Stimulated activated CD8-positive, alpha-beta memory T cell treated with anti-CD3 and anti-CD28 coated beads, Interleukin-7, amount 100 ng/mL, for 48 hours (primary cell): Measurements from ENCODE around the gene TCERG1.

ENCODE experiments used
- DNase-seq, 2 donors: peaks; one replicate each; pipeline ENCODE4 v3.0.0-alpha.2; 2020; ENCODE audit warnings: low read depth in 1 of 2; ENCODE audit errors: extremely low read depth in 1 of 2

TCERG1 gene

DNA sequence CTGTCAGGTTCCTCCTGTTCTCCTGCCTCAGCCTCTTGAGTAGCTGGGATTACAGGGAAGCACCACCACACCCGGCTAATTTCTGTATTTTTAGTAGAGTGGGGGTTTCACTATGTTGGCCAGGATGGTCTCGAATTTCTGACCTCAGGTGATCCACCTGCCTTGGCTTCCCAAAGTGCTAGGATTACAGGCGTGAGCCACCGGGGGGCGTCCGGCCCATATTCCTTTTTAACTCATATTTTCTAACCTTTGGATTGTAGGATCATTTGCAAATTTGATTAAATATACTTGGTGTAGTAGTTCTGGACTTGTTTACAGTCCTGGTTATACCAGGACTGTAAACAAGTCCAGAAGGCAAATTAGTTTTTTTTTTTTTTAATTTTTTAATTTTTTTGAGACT is 4.3 kb downstream of the TCERG1 start:
- no peak for DNase-seq

DNA sequence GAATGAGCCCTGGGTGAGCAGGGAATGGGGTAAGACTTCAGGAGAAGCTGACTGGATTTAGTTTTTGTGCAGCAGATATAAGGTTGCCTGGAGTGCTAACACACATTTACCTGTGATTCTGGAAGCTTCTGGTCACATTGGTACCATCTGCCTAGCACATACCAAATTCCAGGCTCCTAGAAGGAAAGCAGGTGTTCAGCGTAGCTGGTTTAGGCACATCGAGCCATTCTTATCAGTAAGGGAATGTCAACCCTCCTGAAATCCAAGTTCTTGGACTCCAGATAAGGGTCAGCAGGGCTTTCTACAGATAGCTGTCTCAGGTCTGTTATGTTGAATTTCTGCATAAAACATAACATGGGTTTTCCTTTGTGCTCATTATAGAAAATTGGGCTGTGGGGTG is 10.3 kb downstream of the TCERG1 start:
- no peak for DNase-seq

DNA sequence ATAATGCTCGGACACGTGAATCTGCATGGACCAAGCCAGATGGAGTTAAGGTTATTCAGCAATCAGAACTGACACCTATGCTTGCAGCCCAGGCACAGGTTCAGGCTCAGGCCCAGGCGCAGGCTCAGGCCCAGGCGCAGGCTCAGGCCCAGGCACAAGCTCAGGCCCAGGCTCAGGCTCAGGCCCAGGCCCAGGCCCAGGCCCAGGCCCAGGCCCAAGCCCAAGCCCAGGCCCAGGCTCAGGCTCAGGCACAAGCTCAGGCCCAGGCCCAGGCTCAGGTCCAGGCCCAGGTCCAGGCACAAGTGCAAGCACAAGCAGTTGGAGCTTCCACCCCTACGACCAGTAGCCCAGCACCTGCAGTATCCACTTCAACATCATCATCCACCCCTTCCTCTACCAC is 11.8 kb downstream of the TCERG1 start:
- no peak for DNase-seq

DNA sequence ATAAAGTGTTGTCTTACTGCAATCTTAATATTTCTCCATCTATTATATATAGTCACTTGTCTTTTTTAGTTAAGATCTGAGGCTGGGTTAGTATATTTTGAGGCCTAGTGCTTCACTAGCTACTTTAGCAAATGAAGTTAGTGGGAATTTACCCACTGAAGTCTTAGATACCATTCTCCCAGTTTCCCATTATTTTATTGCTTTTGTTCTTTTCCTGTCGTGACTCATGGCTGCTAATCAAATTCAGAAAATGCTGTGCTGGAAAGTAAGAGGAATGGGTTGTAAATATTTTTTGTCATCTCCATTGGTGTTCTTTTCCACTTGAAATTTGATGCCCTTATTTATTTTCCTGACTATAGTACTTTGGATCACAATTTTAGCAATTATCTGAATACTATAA is 14.2 kb downstream of the TCERG1 start:
- no peak for DNase-seq

DNA sequence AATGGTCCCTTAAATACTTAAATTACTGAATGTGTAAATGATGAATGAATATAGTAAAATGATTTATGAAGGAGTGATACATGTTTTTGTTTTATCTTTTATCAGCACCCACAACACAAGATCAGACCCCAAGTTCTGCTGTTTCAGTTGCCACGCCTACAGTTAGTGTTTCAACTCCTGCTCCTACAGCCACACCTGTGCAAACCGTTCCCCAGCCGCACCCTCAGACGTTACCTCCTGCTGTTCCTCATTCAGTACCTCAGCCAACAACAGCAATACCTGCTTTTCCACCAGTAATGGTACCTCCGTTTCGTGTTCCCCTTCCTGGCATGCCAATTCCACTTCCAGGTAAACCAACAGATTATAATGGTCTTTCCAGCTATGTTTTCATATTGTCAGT is 16.3 kb downstream of the TCERG1 start:
- DNase-seq = no peak

DNA sequence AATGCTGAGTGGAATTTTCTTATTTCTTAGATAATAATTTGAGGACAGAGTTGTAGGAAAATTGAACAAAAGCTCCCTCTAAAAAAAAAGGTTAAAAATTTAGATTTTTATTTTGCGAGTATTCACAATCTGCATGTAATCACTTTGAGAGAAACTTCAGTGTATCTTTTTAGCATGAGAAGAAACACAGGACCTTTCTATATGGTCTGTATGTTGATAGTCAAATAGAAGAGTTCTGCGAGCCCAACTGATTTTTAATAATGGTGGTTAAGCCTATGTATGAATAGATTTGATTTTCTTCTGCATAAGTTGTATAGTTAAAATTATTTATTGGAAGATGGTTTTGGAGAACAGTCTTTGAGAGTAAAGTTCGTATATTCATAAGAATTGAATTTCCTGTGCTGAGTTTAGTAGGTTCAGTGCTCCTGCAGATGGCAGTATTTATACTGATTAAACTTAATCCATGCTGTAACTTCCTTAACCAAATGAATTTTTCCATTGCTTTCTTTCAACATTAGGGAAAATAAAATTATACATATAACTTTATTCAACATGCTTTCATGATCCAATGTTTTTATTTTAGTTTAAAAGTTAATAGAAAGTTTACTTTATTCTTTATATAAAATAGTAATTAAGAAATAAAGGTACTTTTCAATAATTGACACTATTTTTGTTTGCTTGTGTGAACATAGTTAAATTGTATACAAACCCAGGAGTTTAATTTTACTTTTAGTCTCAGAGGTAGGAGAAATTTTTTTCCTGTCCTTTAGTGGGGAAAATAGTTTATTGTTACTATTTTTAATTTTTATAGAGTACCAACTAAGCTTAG is 19.6 kb downstream of the TCERG1 start:
- DNase-seq = no peak

DNA sequence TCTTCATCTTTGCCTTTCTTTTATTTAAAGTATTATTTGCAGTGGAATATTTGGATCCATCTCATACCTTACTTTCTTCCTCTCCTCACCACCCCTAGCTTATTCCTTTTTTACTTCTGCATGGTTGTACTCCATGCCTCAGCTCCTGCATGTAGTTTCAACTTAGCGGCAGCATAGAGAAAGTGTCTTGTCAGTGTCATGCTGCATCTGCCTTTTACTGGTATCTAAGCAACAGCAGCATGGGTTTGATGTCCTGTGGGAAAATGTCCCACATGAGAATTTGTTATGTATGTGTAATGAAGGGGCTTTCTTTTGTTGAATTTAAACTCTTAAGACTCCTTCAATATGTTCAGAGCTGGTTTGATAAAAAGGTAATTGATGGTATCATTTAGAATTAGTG is 20.6 kb downstream of the TCERG1 start:
- DNase-seq = no peak

DNA sequence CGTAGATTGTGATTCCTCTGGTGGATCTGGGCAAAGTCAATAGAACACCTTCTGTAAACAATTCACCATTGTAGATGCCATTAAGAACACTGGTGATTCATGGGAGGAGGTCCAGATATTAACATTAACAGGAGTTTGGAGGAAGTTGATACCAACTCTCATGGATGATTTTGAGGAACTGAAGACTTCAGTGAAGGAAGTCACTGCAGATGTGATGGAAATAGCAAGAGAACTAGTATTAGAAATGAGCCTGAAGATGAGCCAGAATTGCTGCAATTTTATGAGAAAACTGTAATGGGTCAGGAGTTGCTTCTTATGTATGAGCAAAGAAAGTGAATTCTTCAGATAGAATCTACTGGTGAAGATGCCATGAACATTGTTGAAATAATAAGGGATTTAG is 26.9 kb downstream of the TCERG1 start:
- no peak for DNase-seq

DNA sequence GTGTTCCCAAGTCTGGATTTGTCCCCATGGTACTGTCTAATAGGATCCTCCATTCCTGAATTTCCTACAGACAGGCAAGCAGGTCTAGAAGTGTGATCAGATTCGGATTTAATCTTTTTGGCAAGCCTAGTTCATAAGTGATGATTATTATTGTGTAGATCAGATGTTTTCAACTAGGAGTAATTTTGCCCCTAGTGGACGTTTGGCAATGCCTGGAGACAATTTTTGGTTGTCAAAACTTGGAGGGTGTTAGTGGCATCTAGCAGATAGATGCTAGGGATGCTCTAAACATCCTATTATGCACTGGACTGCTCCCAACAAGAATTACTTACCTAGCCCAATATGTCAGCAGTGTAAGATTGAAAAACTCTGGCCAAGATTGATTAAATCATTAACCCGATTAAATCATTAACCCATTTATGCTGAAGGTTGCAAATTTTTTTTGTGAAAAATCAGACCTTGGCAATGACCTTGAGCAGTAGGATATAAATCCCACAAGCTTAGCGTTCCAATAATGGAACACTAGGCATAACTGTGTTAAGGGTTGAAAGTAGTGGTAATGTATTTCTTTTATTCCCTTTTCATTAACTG is 28.2 kb downstream of the TCERG1 start:
- no peak for DNase-seq

DNA sequence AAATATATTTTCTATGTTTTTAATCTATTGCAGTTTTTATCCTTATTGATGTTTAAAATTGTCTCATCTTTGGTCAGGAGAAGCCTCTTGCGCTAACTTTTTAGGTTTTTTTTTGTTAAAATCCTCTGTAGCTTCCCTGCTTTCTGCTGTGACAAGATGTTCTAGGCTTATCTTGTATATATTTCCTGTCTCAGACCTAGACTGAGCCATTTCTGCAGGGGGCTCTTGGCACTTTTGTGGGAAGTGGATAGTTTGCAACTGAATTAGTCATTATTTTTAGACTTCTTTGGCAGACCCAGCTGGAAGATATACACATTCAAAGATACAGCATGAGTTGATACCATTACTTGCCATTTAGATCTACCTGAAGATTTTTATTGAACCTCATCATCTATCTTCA is 28.8 kb downstream of the TCERG1 start:
- no peak for DNase-seq

DNA sequence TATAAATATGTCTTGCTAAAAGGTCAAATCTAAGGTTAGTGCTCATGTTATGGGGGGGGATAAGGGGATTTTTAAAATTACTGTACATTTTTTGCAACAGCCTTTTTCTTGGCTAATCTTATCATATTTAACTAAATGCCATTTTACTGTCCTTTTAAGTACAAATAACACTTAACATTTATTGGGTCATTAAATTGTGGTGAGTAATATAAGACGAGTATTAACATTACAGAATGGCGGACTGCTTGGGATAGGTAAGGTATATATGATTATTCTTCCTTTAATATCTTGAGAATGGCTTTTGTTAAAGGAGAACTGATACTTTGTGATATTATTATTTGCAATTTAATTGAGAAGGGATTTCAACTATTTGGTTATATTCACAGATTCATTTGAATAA is 35.6 kb downstream of the TCERG1 start:
- no peak for DNase-seq

DNA sequence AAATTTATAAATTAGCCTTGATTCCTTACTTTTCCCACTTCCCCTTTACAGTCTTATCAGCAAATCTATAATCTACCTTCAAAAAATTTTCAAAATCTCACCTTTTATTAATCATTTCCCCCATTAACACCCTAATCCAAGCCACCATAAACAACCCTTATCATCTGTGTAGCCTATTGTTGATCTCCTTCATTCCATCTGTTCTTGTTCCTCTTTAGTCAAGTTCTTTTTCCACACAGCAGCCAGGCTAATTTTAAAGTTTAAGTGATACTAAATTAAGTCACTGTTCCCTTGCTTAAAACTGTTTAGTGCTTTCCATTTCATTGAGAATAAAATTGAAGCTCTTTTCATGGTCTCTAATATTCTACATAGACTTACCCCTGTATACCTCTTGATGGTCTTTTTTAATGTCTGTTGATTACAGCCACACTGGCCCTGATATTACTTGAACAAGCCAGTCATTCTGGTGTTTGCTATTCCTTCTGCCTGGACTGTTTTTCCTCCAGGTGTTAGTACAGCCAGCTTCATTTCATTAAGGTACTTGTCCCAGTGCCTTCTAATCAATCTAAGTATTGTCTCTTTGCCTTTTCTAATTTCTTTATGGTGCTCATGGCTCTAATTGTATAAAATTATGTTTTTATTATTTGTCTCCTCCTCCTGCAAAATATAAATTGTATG is 37.7 kb downstream of the TCERG1 start:
- DNase-seq = no peak

DNA sequence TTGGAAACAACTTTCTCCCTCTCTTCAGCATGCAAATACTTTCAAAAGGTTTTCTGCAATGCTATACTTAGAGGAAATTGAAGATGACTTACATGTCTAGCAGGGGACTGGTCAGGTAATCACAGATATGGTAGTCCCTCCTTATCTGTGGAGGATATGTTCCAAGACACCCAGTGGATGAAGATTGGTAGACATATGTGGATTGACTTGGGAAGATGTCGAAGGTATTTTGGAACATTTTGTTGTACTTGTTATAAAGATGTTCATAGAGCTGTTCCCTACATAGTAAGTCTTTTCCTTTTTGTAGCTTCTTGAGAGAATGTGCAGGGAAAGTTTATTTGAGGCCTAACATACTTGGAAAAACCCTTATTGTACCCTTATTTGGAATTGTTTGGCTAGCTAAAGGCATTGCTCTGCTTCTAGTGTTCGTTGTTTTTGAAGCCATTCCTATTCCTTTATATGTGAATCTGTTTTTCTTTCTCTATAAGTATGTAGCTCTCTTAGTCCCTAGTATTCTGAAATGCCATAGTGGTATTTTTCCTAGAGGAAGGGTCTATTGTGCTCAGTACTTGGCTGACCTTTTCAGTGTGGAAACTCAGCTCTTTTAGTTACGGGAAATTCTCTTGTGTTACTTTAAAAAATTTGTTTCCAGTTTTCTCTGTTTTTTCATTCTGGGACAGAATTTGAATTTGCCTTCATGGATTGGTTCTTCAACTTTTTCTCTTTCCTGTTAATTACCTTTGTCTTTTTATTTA is 43.1 kb downstream of the TCERG1 start:
- DNase-seq = no peak

DNA sequence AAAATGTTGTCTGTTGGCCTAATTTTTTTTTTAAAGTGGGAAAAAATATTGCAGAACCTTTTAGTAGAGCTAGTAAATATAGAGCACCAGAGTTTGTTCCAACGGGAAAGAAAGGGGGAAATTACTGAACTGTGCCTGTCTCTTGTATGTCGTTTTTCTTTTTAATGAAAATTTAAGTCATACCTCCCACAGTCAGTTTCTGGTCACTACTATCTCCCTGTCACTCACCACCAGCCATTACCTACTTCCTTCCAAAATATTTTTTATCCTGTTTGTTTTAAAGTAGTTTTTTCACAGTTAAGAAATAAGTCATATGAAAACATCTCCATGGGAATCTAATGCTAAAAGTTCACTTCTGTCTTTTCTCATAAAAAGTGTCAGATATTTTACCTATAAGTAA is 47.5 kb downstream of the TCERG1 start:
- DNase-seq = no peak

DNA sequence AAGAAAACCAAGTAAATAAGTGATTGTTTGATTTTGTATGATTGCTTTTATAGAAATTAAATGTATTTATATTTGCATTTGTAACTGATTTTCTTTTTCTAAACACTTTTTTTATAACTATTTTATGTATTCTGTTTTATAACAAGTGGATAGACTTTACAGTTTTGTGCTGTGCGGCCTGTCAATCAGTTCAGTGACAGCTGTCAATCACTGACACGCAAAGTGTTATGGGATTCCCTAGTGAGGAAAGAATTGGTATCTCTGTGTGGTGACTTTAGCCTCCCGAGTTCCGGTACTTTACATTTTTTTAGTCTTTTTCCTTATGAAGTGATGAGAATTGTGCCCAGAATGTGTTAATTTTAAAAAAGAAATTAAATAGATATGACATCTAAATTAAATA is 52.5 kb downstream of the TCERG1 start:
- no peak for DNase-seq

DNA sequence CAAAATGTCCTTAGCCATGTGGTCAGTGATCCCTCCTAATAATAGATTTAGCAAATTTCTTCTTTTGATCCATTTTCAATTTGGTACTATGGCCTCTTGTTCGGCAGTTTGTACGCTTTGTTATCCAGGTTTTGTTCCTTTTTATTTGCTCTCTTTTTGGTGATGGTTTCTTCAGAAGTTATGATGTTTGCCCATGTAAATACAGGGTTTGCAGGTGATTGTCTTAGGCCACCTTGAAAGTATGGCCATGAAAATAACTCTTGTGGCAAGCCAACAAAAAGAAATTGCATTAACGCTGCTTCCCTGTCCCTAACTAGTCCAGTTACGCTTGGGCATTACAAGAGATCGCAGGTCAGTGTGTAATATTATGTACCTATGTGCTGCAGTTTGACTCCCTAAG is 60.3 kb downstream of the TCERG1 start:
- no peak for DNase-seq

DNA sequence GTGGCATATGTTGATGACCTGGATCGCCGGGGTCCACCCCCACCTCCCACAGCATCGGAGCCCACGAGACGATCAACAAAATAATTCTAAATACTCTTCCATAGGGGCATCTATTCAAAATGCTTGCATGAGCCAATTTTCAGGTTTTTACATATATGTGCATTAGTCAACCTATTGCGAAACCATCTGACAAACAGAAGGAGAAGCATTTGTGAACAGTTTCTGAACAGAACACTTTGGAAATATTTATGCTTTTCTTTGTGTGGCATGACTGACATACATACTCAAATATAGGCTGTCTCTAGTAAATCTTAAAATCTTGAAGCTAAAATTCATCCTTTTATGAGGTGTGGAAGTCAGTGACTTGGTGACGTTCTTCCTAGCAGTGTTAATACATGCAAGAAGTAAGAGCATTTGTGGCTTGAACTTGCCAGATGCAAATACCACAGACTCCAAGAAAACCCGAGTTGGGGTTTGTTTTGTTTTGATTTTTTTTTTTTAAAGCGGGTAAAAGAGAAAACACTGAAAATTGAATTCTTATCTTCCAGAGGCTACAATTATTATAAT is 63.5 kb downstream of the TCERG1 start:
- no peak for DNase-seq

DNA sequence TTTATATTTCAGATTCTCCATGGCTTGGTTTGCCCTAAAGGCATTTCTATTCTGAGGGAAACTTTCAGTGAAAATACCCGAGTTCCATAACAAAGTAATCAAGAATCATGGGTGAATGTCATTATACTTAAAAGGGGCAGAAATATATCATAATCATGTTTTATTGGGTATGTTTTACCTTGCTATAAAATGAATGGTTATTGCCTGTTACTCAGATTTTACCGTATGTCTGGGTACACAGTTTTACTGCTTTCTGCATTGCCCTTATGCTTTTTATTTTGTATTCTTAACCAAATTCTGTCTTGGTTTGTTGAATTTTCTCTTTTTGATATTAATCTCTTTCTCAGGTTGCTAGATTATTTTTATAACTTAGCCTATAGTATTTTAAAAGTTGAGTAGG is 66.3 kb downstream of the TCERG1 start:
- no peak for DNase-seq

DNA sequence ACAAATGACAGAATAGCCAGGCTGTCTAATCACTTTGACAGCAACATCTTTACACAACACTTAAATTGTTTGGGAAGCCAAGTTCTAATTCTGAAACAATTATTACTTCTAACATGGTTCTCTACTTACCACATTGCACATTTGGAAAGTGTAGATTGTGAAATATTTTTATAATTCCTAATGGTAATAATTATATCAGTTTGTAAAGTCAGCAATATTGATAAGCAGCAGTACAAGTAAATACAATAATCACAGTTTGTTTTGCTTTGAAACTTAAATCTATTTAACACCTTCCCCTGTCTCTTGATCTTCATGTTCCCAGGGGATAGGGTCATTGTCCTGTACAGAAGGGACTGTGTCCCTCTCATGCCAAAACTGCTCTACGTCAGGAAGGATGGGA is 67.4 kb downstream of the TCERG1 start:
- no peak for DNase-seq

DNA sequence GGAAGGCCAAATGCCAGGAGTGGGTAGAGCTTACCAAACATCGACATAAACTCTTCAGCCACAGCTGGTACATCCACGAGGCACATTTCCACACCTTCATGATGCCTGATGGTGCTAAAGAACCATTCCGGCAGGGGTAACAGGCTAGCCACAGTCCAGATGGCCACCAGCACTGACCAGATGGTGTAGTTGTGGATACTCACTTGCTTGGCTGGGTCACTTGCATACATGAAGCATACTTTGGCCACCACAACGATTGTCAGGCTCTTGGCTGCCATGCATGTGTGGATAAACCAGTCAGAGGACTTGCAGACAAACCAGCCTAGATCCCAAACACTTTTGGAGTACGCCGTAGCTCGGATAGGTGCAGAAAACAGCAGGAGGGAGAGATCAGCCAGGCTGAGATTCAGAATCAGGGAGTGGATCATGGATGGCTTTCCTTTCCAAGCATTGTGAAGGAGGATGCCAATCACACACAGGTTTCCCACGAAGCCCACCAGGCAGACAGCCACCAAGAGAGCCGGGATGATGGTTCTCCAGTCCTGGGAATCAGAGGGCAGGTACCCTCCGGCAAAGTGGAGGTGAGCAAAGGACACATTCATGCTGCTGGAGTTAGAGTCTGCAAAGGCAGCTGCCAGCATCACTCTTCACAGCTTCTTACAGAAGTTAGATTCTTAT is 68.5 kb downstream of the TCERG1 start:
- DNase-seq = no peak

DNA sequence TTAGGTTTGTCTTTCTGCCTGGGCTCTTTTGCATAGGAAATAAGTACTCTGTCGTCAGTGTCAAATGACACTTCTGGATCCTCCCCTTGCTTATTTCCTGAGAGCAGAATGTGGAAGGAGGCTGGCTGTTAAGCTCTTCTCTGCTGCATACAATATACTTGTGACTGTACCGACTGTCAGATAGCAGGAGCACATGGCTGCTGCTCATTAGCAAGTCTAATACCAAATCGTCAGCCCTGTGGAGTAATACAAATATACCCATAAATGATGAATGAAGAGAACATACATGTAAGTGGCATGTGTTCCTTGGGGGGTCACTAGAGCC is 69.0 kb downstream of the TCERG1 start, which contains the start of gene GPR151:
Gene GPR151 (minus strand): TSS at position 40 of the 325 bp plus-strand sequence. CDS start 77 bp downstream, outside the sequence.
- DNase-seq = no peak
